ENCODE results near the gene UBE2U.

Gene UBE2U

GRCh38 chr1:64182207-64182606 is 21.2 kb upstream of the UBE2U start:
- Histone ChIP-seq H3K9ac (no peak overlapping the region), H2AFZ (ENCODE audit: low read depth) (no peak overlapping the region), H3K27me3 (ENCODE audit: insufficient read depth, low read depth) (no peaks in the 10 kb centered on the region), H3K4me3 (IDR thresholded peaks at IDR 0.05; ENCODE audit: insufficient read depth, low read depth, low read length) (no peak overlapping the region), H3K36me3 (ENCODE audit: insufficient read depth) (no peaks in the 10 kb centered on the region), H4K20me1 (ENCODE audit: insufficient read depth) (no peaks in the 10 kb centered on the region), H3K4me1 (ENCODE audit: low read depth, poor library complexity, severe bottlenecking) (no peaks in the 10 kb centered on the region), H3K27ac (no peak overlapping the region), H3K79me2 (ENCODE audit: insufficient read depth, low read depth) (no peaks in the 10 kb centered on the region), H3K4me2 (no peak overlapping the region)
- TF ChIP-seq, protein P1, sequence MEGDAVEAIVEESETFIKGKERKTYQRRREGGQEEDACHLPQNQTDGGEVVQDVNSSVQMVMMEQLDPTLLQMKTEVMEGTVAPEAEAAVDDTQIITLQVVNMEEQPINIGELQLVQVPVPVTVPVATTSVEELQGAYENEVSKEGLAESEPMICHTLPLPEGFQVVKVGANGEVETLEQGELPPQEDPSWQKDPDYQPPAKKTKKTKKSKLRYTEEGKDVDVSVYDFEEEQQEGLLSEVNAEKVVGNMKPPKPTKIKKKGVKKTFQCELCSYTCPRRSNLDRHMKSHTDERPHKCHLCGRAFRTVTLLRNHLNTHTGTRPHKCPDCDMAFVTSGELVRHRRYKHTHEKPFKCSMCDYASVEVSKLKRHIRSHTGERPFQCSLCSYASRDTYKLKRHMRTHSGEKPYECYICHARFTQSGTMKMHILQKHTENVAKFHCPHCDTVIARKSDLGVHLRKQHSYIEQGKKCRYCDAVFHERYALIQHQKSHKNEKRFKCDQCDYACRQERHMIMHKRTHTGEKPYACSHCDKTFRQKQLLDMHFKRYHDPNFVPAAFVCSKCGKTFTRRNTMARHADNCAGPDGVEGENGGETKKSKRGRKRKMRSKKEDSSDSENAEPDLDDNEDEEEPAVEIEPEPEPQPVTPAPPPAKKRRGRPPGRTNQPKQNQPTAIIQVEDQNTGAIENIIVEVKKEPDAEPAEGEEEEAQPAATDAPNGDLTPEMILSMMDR (conservative IDR thresholded peaks at IDR 0.05; ENCODE audit: low read depth, low read length), result no peak

GRCh38 chr1:64183395-64184002 is 19.9 kb upstream of the UBE2U start:
- Histone ChIP-seq H3K4me2 (no peak overlapping the region), H3K36me3 (ENCODE audit: insufficient read depth) (no peaks in the 10 kb centered on the region), H3K9ac (no peak overlapping the region), H2AFZ (ENCODE audit: low read depth) (no peak overlapping the region), H3K79me2 (ENCODE audit: insufficient read depth, low read depth) (no peaks in the 10 kb centered on the region), H3K4me1 (ENCODE audit: low read depth, poor library complexity, severe bottlenecking) (no peaks in the 10 kb centered on the region), H3K27me3 (ENCODE audit: insufficient read depth, low read depth) (no peaks in the 10 kb centered on the region), H3K4me3 (IDR thresholded peaks at IDR 0.05; ENCODE audit: insufficient read depth, low read depth, low read length) (no peak overlapping the region), H3K27ac (no peak overlapping the region), H4K20me1 (ENCODE audit: insufficient read depth) (no peaks in the 10 kb centered on the region)
- TF ChIP-seq, protein P1 (conservative IDR thresholded peaks at IDR 0.05; ENCODE audit: low read depth, low read length), result no peak

DNA sequence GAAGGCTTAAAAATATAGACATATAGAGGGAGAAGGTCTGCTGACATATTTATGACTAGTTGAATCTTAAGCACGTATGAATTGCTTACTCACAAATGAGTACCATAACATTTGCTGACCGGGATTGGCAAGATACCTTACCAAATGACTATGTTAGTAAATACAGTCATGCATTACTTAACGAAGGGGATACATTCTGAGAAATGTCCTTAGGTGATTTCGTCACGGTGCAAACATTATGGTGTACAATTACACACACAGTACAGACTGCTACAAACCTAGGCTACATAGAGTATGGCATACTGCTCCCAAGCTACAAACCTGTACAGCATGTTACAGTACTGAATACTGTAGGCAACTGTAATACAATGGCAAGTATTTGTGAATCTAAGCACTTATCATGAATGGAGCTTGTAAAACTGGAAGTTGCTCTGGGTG is 19.4 kb upstream of the UBE2U start:
- no peak overlapping the region for H3K4me3 ChIP-seq (IDR thresholded peaks at IDR 0.05; ENCODE audit: insufficient read depth, low read depth, low read length)
- H2AFZ ChIP-seq (ENCODE audit: low read depth), result no peak overlapping the region
- TF ChIP-seq, protein P1 (conservative IDR thresholded peaks at IDR 0.05; ENCODE audit: low read depth, low read length), result no peak
- no peaks in the 10 kb centered on the region for H3K4me1 ChIP-seq (ENCODE audit: low read depth, poor library complexity, severe bottlenecking)
- no peaks in the 10 kb centered on the region for H3K27me3 ChIP-seq (ENCODE audit: insufficient read depth, low read depth)
- no peak overlapping the region for H3K4me2 ChIP-seq
- no peaks in the 10 kb centered on the region for H3K79me2 ChIP-seq (ENCODE audit: insufficient read depth, low read depth)
- no peak overlapping the region for H3K27ac ChIP-seq
- no peaks in the 10 kb centered on the region for H3K36me3 ChIP-seq (ENCODE audit: insufficient read depth)
- H3K9ac ChIP-seq, result no peak overlapping the region
- H4K20me1 ChIP-seq (ENCODE audit: insufficient read depth), result no peaks in the 10 kb centered on the region

- Histone ChIP-seq H3K4me3 (IDR thresholded peaks at IDR 0.05; ENCODE audit: insufficient read depth, low read depth, low read length) (no peak overlapping the region), H2AFZ (ENCODE audit: low read depth) (no peak overlapping the region), H3K79me2 (ENCODE audit: insufficient read depth, low read depth) (no peaks in the 10 kb centered on the region), H3K4me1 (ENCODE audit: low read depth, poor library complexity, severe bottlenecking) (no peaks in the 10 kb centered on the region), H3K36me3 (ENCODE audit: insufficient read depth) (no peaks in the 10 kb centered on the region), H4K20me1 (ENCODE audit: insufficient read depth) (no peaks in the 10 kb centered on the region), H3K27ac (no peak overlapping the region), H3K4me2 (no peak overlapping the region), H3K9ac (no peak overlapping the region), H3K27me3 (ENCODE audit: insufficient read depth, low read depth) (no peaks in the 10 kb centered on the region)
- TF ChIP-seq, protein P1 (conservative IDR thresholded peaks at IDR 0.05; ENCODE audit: low read depth, low read length), result no peak
These were observed 17.1 kb upstream of the UBE2U start for GRCh38 chr1:64186138-64186897.

Data from KMS-11 (cell line).